H1 (cell line): ENCODE results near the gene MFSD2A. TPM values are rescaled to one million over a fixed set of nuclear protein-coding genes. Genes with fewer than 3 reads are reported as not detected.

Source experiments
- CTCF ChIA-PET: fragments of 300-600 bp; sonication (Branson Sonifier 250); formaldehyde crosslinking; loops from one replicate; lab custom pipeline; 2021; ENCODE audit not compliant: partially characterized antibody; lab: Charles Lee
- POLR2A ChIA-PET: fragments of 300-600 bp; sonication (Branson Sonifier 250); formaldehyde crosslinking; loops from one replicate; lab custom pipeline; 2021; ENCODE audit warnings: inconsistent platforms; ENCODE audit not compliant: partially characterized antibody; lab: Charles Lee
- DNase-seq, 2 experiments: peaks; one replicate each; pipeline versions ENCODE4 v3.0.0 to v3.0.0-alpha.2; 2010 to 2022; ENCODE audit warnings: low spot score in 2 of 2, low read depth in 1 of 2, mixed read lengths in 1 of 2
- FAIRE-seq: peaks from 2 replicates; lab custom pipeline; 2011; peaks lifted over from hg19 to GRCh38; lab: Jason Lieb, UNC
- H2AFZ ChIP-seq: 2 replicates; pipeline ENCODE4 v1.8.1; 2012; ENCODE audit warnings: low read length, inconsistent platforms
- H2AK5ac ChIP-seq: 2 replicates; pipeline ENCODE4 v1.6.1; 2013; ENCODE audit warnings: low read depth, low read length
- H2BK120ac ChIP-seq: replicated peaks from 2 replicates; pipeline ENCODE3; 2013; ENCODE audit warnings: low read depth, low read length, inconsistent platforms
- H2BK12ac ChIP-seq: 2 replicates; pipeline ENCODE4 v1.6.1; 2013; ENCODE audit warnings: low read depth, low read length
- H2BK15ac ChIP-seq: 2 replicates; pipeline ENCODE4 v1.6.1; 2013; ENCODE audit warnings: low read length
- H2BK20ac ChIP-seq: 2 replicates; pipeline ENCODE4 v1.6.1; 2013; ENCODE audit warnings: low read length
- H2BK5ac ChIP-seq: 2 replicates; pipeline ENCODE4 v1.6.1; 2013; ENCODE audit warnings: low read depth, low read length
- H3K14ac ChIP-seq: 2 replicates; pipeline ENCODE4 v1.6.1; 2013; ENCODE audit warnings: inconsistent platforms; ENCODE audit not compliant: insufficient read length
- H3K18ac ChIP-seq: 2 replicates; pipeline ENCODE4 v1.6.1; 2013; ENCODE audit warnings: low read length; ENCODE audit errors: extremely low read depth
- H3K23ac ChIP-seq: 2 replicates; pipeline ENCODE4 v1.6.1; 2013; ENCODE audit warnings: inconsistent platforms; ENCODE audit not compliant: insufficient read length
- H3K23me2 ChIP-seq: 2 replicates; pipeline ENCODE4 v1.6.1; 2013; ENCODE audit warnings: low read depth, low read length
- H3K27ac ChIP-seq: 2 replicates; pipeline ENCODE4 v1.6.1; 2011; ENCODE audit warnings: low read depth, low read length, inconsistent platforms
- H3K27me3 ChIP-seq, 4 experiments: replicated peaks in 1 of 4; 1 replicate in 1 of 4; 2 replicates in 3 of 4; pipeline versions ENCODE4 v1.6.1 to v1.8.1; 2011 to 2013; ENCODE audit warnings: low read length in 3 of 4, mild to moderate bottlenecking in 3 of 4, inconsistent platforms in 2 of 4, mixed read lengths in 2 of 4, moderate library complexity in 1 of 4; ENCODE audit not compliant: control insufficient read depth in 3 of 4, insufficient read depth in 3 of 4; ENCODE audit errors: extremely low read depth in 1 of 4
- H3K36me3 ChIP-seq, 4 experiments: 2 replicates each; pipeline versions ENCODE4 v1.6.1 to v1.8.1; 2011 to 2013; ENCODE audit warnings: mild to moderate bottlenecking in 4 of 4, low read length in 3 of 4, moderate library complexity in 2 of 4, control low read depth in 1 of 4, inconsistent platforms in 1 of 4; ENCODE audit not compliant: insufficient read depth in 4 of 4, control insufficient read depth in 2 of 4
- H3K4ac ChIP-seq: replicated peaks from 2 replicates; pipeline ENCODE3; 2013; ENCODE audit warnings: low read length, low read depth, mixed read lengths, inconsistent platforms; ENCODE audit not compliant: insufficient read length
- H3K4me1 ChIP-seq, 4 experiments: replicated peaks in 1 of 4; 1 replicate in 1 of 4; 2 replicates in 3 of 4; pipeline versions ENCODE4 v1.6.1 to v1.8.1; 2011 to 2013; ENCODE audit warnings: low read length in 3 of 4, inconsistent platforms in 2 of 4, mixed read lengths in 1 of 4; ENCODE audit not compliant: insufficient read depth in 4 of 4, control insufficient read depth in 3 of 4
- H3K4me2 ChIP-seq, 2 experiments: 2 replicates each; pipeline versions ENCODE4 v1.6.1 to v1.8.1; 2011 to 2013; ENCODE audit warnings: low read depth in 2 of 2, low read length in 2 of 2, control low read depth in 1 of 2, inconsistent platforms in 1 of 2, mild to moderate bottlenecking in 1 of 2; ENCODE audit not compliant: insufficient read depth in 1 of 2
- H3K4me3 ChIP-seq, 4 experiments: fragments of 200-600, 300-600 bp in 1 of 4; sonication (generic), shearing (Covaris generic), sonication (Bioruptor Twin) in 1 of 4; 2 replicates each; pipeline versions ENCODE4 v1.5.1 to v1.8.1; 2011 to 2016; ENCODE audit warnings: low read length in 4 of 4, low read depth in 3 of 4, control low read depth in 2 of 4, inconsistent platforms in 2 of 4, mild to moderate bottlenecking in 2 of 4, mixed read lengths in 1 of 4, moderate library complexity in 1 of 4; ENCODE audit not compliant: insufficient read depth in 2 of 4; ENCODE audit errors: extremely low read depth in 1 of 4
- H3K56ac ChIP-seq: replicated peaks from 2 replicates; pipeline ENCODE3; 2013; ENCODE audit warnings: low read depth, mild to moderate bottlenecking, mixed read lengths, low read length, inconsistent platforms; ENCODE audit not compliant: insufficient read length
- H3K79me1 ChIP-seq: 2 replicates; pipeline ENCODE4 v1.6.1; 2013; ENCODE audit warnings: low read depth, low read length, control low read depth
- H3K79me2 ChIP-seq, 2 experiments: 2 replicates each; pipeline versions ENCODE4 v1.6.1 to v1.8.1; 2012 to 2013; ENCODE audit warnings: low read length in 2 of 2, mild to moderate bottlenecking in 2 of 2, inconsistent platforms in 1 of 2; ENCODE audit not compliant: insufficient read depth in 2 of 2, control insufficient read depth in 1 of 2
- H3K9ac ChIP-seq, 4 experiments: replicated peaks in 1 of 4; 1 replicate in 1 of 4; 2 replicates in 3 of 4; pipeline versions ENCODE4 v1.6.1 to v1.8.1; 2011 to 2013; ENCODE audit warnings: low read depth in 3 of 4, low read length in 3 of 4, control low read depth in 2 of 4, mild to moderate bottlenecking in 2 of 4, moderate library complexity in 2 of 4, inconsistent platforms in 1 of 4; ENCODE audit errors: extremely low read depth in 1 of 4
- H3K9me3 ChIP-seq, 2 experiments: 2 replicates each; pipeline versions ENCODE4 v1.6.1 to v1.8.1; 2012 to 2013; ENCODE audit warnings: mild to moderate bottlenecking in 2 of 2, moderate library complexity in 2 of 2, control low read depth in 1 of 2, inconsistent platforms in 1 of 2, low read depth in 1 of 2, low read length in 1 of 2, mixed read lengths in 1 of 2; ENCODE audit not compliant: insufficient read depth in 2 of 2
- H4K20me1 ChIP-seq, 2 experiments: replicated peaks in 1 of 2; 2 replicates each; pipeline versions ENCODE3 to v1.8.1; 2011 to 2013; ENCODE audit warnings: inconsistent platforms in 2 of 2, low read length in 2 of 2, mild to moderate bottlenecking in 1 of 2; ENCODE audit not compliant: insufficient read depth in 2 of 2, control insufficient read depth in 1 of 2
- H4K5ac ChIP-seq: 2 replicates; pipeline ENCODE4 v1.6.1; 2013; ENCODE audit warnings: low read length, low read depth, mixed read lengths, inconsistent platforms; ENCODE audit not compliant: insufficient read length
- H4K8ac ChIP-seq: 2 replicates; pipeline ENCODE4 v1.8.0; 2013; ENCODE audit warnings: mild to moderate bottlenecking, moderate library complexity, low read length, inconsistent platforms; ENCODE audit not compliant: insufficient read depth; ENCODE audit errors: extremely low read depth
- H4K91ac ChIP-seq: replicated peaks from 2 replicates; pipeline ENCODE3; 2013; ENCODE audit warnings: low read length, mixed read lengths, inconsistent platforms; ENCODE audit not compliant: insufficient read length
- ATF2 ChIP-seq: IDR thresholded peaks from 2 replicates; pipeline ENCODE4 v1.6.1; 2012; ENCODE audit warnings: low read length, inconsistent platforms
- E2F6 ChIP-seq: IDR thresholded peaks from 2 replicates; pipeline ENCODE4 v1.6.1; 2012; ENCODE audit warnings: inconsistent platforms
- GTF2F1 ChIP-seq: IDR thresholded peaks from 2 replicates; pipeline ENCODE4 v1.6.1; 2012; ENCODE audit warnings: low read depth, low read length, improper control_type of control experiment, borderline replicate concordance
- JUND ChIP-seq: IDR thresholded peaks from 2 replicates; pipeline ENCODE4 v1.6.1; 2011; ENCODE audit warnings: mild to moderate bottlenecking, improper control_type of control experiment, low read length
- KDM1A ChIP-seq: fragments of 200-600, 300-600 bp; sonication (generic); IDR thresholded peaks from 2 replicates; pipeline ENCODE4 v1.7.1; 2016; ENCODE audit warnings: mild to moderate bottlenecking, low read length, borderline replicate concordance
- NANOG ChIP-seq: IDR thresholded peaks from 2 replicates; pipeline ENCODE4 v1.6.1; 2011; ENCODE audit warnings: low read length, low read depth, mild to moderate bottlenecking, inconsistent platforms; ENCODE audit not compliant: insufficient read depth, poor library complexity, severe bottlenecking
- PHF8 ChIP-seq: fragments of 200-600 bp; sonication (generic); conservative IDR thresholded peaks from 2 replicates; pipeline ENCODE4 v1.7.1; 2012; ENCODE audit warnings: low read depth, mild to moderate bottlenecking, inconsistent platforms, low read length, moderate library complexity
- RBBP5 ChIP-seq: IDR thresholded peaks from 2 replicates; pipeline ENCODE4 v1.7.1; 2012; ENCODE audit warnings: low read depth, mild to moderate bottlenecking, inconsistent platforms, low read length, moderate library complexity, borderline replicate concordance
- SP1 ChIP-seq: IDR thresholded peaks from 2 replicates; pipeline ENCODE4 v1.6.1; 2011; ENCODE audit warnings: low read depth, low read length
- TEAD4 ChIP-seq: IDR thresholded peaks from 2 replicates; pipeline ENCODE4 v1.6.1; 2012; ENCODE audit warnings: low read depth, low read length, inconsistent platforms, mixed read lengths
- WGBS, 2 experiments: shearing (Covaris generic) in 1 of 2; methylation state at CpG; one replicate each; pipeline versions ENCODE4 v1.1.6 to v1.1.7; 2013 to 2015; ENCODE audit warnings: low lambda C conversion rate in 2 of 2, mixed read lengths in 2 of 2, inconsistent platforms in 1 of 2, low coverage in 1 of 2, missing lambda C conversion rate in 1 of 2; ENCODE audit not compliant: insufficient replicate concordance in 2 of 2, insufficient coverage in 1 of 2, insufficient read length in 1 of 2; ENCODE audit errors: extremely low coverage in 1 of 2, missing lambda C conversion rate in 1 of 2; 5-methylcytosine and 5-hydroxymethylcytosine counted together
- polyA plus RNA-seq, 7 experiments: library from polyadenylated mRNA; depleted of rRNA in 3 of 7; stranded (reverse) in 5 of 7; unstranded in 2 of 7; fragments of >200 nt in 5 of 7; fragments of 200-250 nt in 2 of 7; gene quantifications; 1 replicate in 5 of 7; 2 replicates in 1 of 7; 4 replicates in 1 of 7; pipeline versions ENCODE4 v1.2.1 to v1.2.3, GENCODE V29; 2011 to 2013; ENCODE audit warnings: missing spikeins in 2 of 7, mixed read lengths in 2 of 7
- total RNA-seq: library from RNA; stranded (reverse); fragmentation: NEBNext Ultra II Directional; extraction: Animal tissue kit (Norgen Biotek cat#: 25700); gene quantifications from 2 replicates; pipeline ENCODE4 v1.2.1, GENCODE V29; 2021

MFSD2A gene
- total and polyA plus RNA-seq, 2 of the 8 experiments (the other 6 are each of a cell fraction or from before 2014, with no cell fraction given), result 18.3 to 25.9 TPM

- H3K9ac ChIP-seq, result no peak overlapping the region
- POLR2A ChIA-PET, result interaction anchor here (1.9 kb wide), 1 partner anchor 55 kb away, joined by 6 read pairs; the partner anchor contains the start of gene CAP1
- H4K8ac ChIP-seq, result no peak overlapping the region
- no peak overlapping the region for H2AK5ac ChIP-seq
- no peak overlapping the region for H2BK15ac ChIP-seq
- no peak overlapping the region for H2BK5ac ChIP-seq
- DNase-seq, result no peak
- no peaks in the 10 kb centered on the region for H3K27me3 ChIP-seq
- peak overlapping the region; percentile 43; the same call in 1 of the 2 replicates for H2AFZ ChIP-seq
- no peak overlapping the region for H2BK120ac ChIP-seq
- no peak overlapping the region for H3K4me3 ChIP-seq
- no peak overlapping the region for H4K91ac ChIP-seq
- CTCF ChIA-PET, result interaction anchor here (0.7 to 1.3 kb wide), 5 partner anchors 11 to 1717 kb away, joined by 3 to 10 read pairs (median 3); no protein-coding TSS in a partner anchor
- no peak overlapping the region for H3K14ac ChIP-seq
- H3K4me1 ChIP-seq, result peaks cover 0 to 7% (median 3%) of the 10 kb centered on the region in 4 experiments; a peak in 5 of 7 replicates
- no peaks in the 10 kb centered on the region for H4K20me1 ChIP-seq
- no peak overlapping the region for H2BK20ac ChIP-seq
- FAIRE-seq, result no peak
- H3K23ac ChIP-seq, result no peak overlapping the region
- no peaks in the 10 kb centered on the region for H3K36me3 ChIP-seq
- no peak overlapping the region for H3K27ac ChIP-seq
- WGBS, 2 experiments, result 93% methylated on average over 7 of the region's 7 CpGs; no CpG with 5 or more reads in 1 of the 2 experiments
- H3K4ac ChIP-seq, result no peak overlapping the region
- no peak overlapping the region for H4K5ac ChIP-seq
- H3K9me3 ChIP-seq, result no peaks in the 10 kb centered on the region
- H3K4me2 ChIP-seq, result no peak overlapping the region
- H2BK12ac ChIP-seq, result no peak overlapping the region
- no peaks in the 10 kb centered on the region for H3K23me2 ChIP-seq
- H3K79me2 ChIP-seq, result no peaks in the 10 kb centered on the region
- no peak overlapping the region for H3K18ac ChIP-seq
- no peak overlapping the region for H3K56ac ChIP-seq
- no peaks in the 10 kb centered on the region for H3K79me1 ChIP-seq
- TF ChIP-seq TEAD4 (no peak), E2F6 (no peak), ATF2 (no peak), PHF8 (no peak), KDM1A (no peak), GTF2F1 (no peak), JUND (no peak), SP1 (no peak), RBBP5 (no peak), NANOG (no peak)
These were observed 30.0 kb downstream of the MFSD2A start for GRCh38 chr1:39984951-39985350.
